Endothelial cell of umbilical vein (primary cell): ENCODE data around the gene SOX15. TPM values are rescaled to one million over a fixed set of nuclear protein-coding genes. Genes with fewer than 3 reads are reported as not detected.

Experiments
- BruUV-seq: library from RNA; stranded (reverse); fragments of 400-500 nt; replicated peaks from 2 replicates; lab custom pipeline; 2021; lab: Mats Ljungman, UMichigan
- CTCF ChIA-PET: fragments of 300-600, 350-600 bp; sonication (Branson Sonifier 250); formaldehyde crosslinking; loops from one replicate; lab custom pipeline; 2021; ENCODE audit warnings: antibody characterized with exemption, inconsistent platforms; lab: Charles Lee
- POLR2A ChIA-PET: fragments of 300-600, 350-600 bp; sonication (Branson Sonifier 250); formaldehyde crosslinking; loops from one replicate; lab custom pipeline; 2021; ENCODE audit warnings: antibody characterized with exemption, inconsistent platforms; lab: Charles Lee
- DNase-seq: peaks from one replicate; pipeline ENCODE4 v3.0.0-alpha.2; 2011; ENCODE audit warnings: low read depth, low spot score
- FAIRE-seq: peaks from 2 replicates; lab custom pipeline; 2011; peaks lifted over from hg19 to GRCh38; lab: Jason Lieb, UNC
- H2AFZ ChIP-seq: 2 replicates; pipeline ENCODE4 v1.6.0; 2012; ENCODE audit warnings: low read depth, low read length, control low read depth, inconsistent platforms
- H3K27ac ChIP-seq: 2 replicates; pipeline ENCODE4 v1.5.1; 2011; ENCODE audit warnings: low read depth, mild to moderate bottlenecking, control low read depth, low read length, moderate library complexity; ENCODE audit not compliant: insufficient read depth
- H3K27me3 ChIP-seq, 2 experiments: 2 replicates each; pipeline versions ENCODE4 v1.6.0 to v1.6.1; 2011; ENCODE audit warnings: low read length in 2 of 2, mixed read lengths in 1 of 2; ENCODE audit not compliant: control insufficient read depth in 2 of 2, insufficient read depth in 2 of 2
- H3K36me3 ChIP-seq, 2 experiments: 2 replicates in 1 of 2; 3 replicates in 1 of 2; pipeline ENCODE4 v1.5.1; 2011; ENCODE audit warnings: low read length in 2 of 2, mild to moderate bottlenecking in 1 of 2, moderate library complexity in 1 of 2; ENCODE audit not compliant: control insufficient read depth in 2 of 2, insufficient read depth in 2 of 2; ENCODE audit errors: extremely low read depth in 1 of 2
- H3K4me1 ChIP-seq: 3 replicates; pipeline ENCODE4 v1.5.1; 2011; ENCODE audit warnings: mild to moderate bottlenecking, low read length; ENCODE audit not compliant: control insufficient read depth, insufficient read depth; ENCODE audit errors: extremely low read depth
- H3K4me2 ChIP-seq: 2 replicates; pipeline ENCODE4 v1.6.1; 2011; ENCODE audit warnings: low read length, control low read depth, mixed read lengths; ENCODE audit not compliant: insufficient read depth
- H3K4me3 ChIP-seq, 3 experiments: fragments of 200-600 bp in 1 of 3; sonication (generic), shearing (Covaris generic) in 1 of 3; replicated peaks in 1 of 3; 2 replicates each; pipeline ENCODE4 v1.5.1; 2011 to 2016; ENCODE audit warnings: control low read depth in 3 of 3, low read length in 3 of 3, mild to moderate bottlenecking in 2 of 3, inconsistent platforms in 1 of 3, low read depth in 1 of 3, moderate library complexity in 1 of 3; ENCODE audit not compliant: insufficient read depth in 1 of 3
- H3K79me2 ChIP-seq: 2 replicates; pipeline ENCODE4 v1.6.0; 2012; ENCODE audit warnings: low read length, inconsistent platforms; ENCODE audit not compliant: control insufficient read depth, insufficient read depth
- H3K9ac ChIP-seq: replicated peaks from 2 replicates; pipeline ENCODE3; 2011; ENCODE audit warnings: low read length, control low read depth; ENCODE audit not compliant: insufficient read depth; ENCODE audit errors: extremely low read depth
- H3K9me1 ChIP-seq: replicated peaks from 3 replicates; pipeline ENCODE4 v1.6.0; 2011; ENCODE audit warnings: mild to moderate bottlenecking, low read length; ENCODE audit not compliant: control insufficient read depth, insufficient read depth; ENCODE audit errors: extremely low read depth
- H3K9me3 ChIP-seq: replicated peaks from 2 replicates; pipeline ENCODE4 v1.5.1; 2012; ENCODE audit warnings: low read length, inconsistent platforms; ENCODE audit not compliant: control insufficient read depth, insufficient read depth
- H4K20me1 ChIP-seq: replicated peaks from 2 replicates; pipeline ENCODE3; 2011; ENCODE audit warnings: mild to moderate bottlenecking, low read length; ENCODE audit not compliant: control insufficient read depth, insufficient read depth; ENCODE audit errors: extremely low read depth
- CTCF ChIP-seq, 2 donors: IDR thresholded peaks; 1 replicate in 1 of 2; 2 replicates in 1 of 2; pipeline ENCODE4 v1.5.1; 2011; ENCODE audit warnings: low read length in 2 of 2, mild to moderate bottlenecking in 2 of 2, moderate library complexity in 2 of 2, control low read depth in 1 of 2, inconsistent platforms in 1 of 2, low read depth in 1 of 2; ENCODE audit not compliant: insufficient read depth in 1 of 2; ENCODE audit errors: extremely low read depth in 1 of 2
- EZH2 ChIP-seq: IDR thresholded peaks from 2 replicates; pipeline ENCODE4 v1.6.1; 2012; ENCODE audit warnings: borderline replicate concordance, low read depth, mild to moderate bottlenecking, moderate library complexity, low read length, inconsistent platforms; ENCODE audit not compliant: severe bottlenecking
- FOS ChIP-seq: IDR thresholded peaks from 2 replicates; pipeline ENCODE4 v1.6.1; 2011; ENCODE audit warnings: mild to moderate bottlenecking, low read length, moderate library complexity, borderline replicate concordance; ENCODE audit not compliant: insufficient read depth
- GATA2 ChIP-seq: IDR thresholded peaks from 2 replicates; pipeline ENCODE4 v1.7.0; 2011; ENCODE audit warnings: low read depth, mild to moderate bottlenecking, moderate library complexity, mixed read lengths, low read length; ENCODE audit not compliant: insufficient read length, insufficient read depth
- JUN ChIP-seq: IDR thresholded peaks from 2 replicates; pipeline ENCODE4 v1.6.1; 2011; ENCODE audit warnings: borderline replicate concordance, low read depth; ENCODE audit not compliant: insufficient read length, insufficient read depth
- MAX ChIP-seq: IDR thresholded peaks from 2 replicates; pipeline ENCODE4 v1.6.1; 2011; ENCODE audit not compliant: insufficient read depth, insufficient read length
- MYC ChIP-seq: IDR thresholded peaks from one replicate; pipeline ENCODE4 v1.6.1; 2011; ENCODE audit warnings: mild to moderate bottlenecking, low read depth, low read length
- POLR2A ChIP-seq: IDR thresholded peaks from 2 replicates; pipeline ENCODE4 v1.6.1; 2012; ENCODE audit warnings: low read depth, mild to moderate bottlenecking, control low read depth, low read length
- POLR2AphosphoS5 ChIP-seq: IDR thresholded peaks from 2 replicates; pipeline ENCODE4 v1.6.1; 2012; ENCODE audit warnings: low read depth, mild to moderate bottlenecking, control low read depth, low read length, moderate library complexity; ENCODE audit not compliant: insufficient read depth
- dilution Hi-C: fragments of 300-500 bp; cut with MboI; formaldehyde crosslinking; loops from one replicate; pipeline ENCODE4 v1.15.0; 2019; ENCODE audit warnings: low sequenced_read_pairs; ENCODE audit not compliant: extremely low pct_ligation_motif_present
- intact Hi-C: fragments of 100-400 bp; cut with micrococcal nuclease; formaldehyde crosslinking; loops from one replicate; pipeline ENCODE4 v1.10.0; 2022
- polyA plus RNA-seq, 4 experiments: library from polyadenylated mRNA; depleted of rRNA in 3 of 4; stranded (reverse) in 3 of 4; unstranded in 1 of 4; fragments of >200 nt; gene quantifications; 2 replicates each; pipeline versions ENCODE4 v1.2.1 to v1.2.3, GENCODE V29; 2011 to 2012; ENCODE audit warnings: missing spikeins in 1 of 4
- total RNA-seq: library from RNA; stranded (reverse); gene quantifications from 2 replicates; pipeline ENCODE4 v1.2.3, GENCODE V29; 2021

The SOX15 gene
- total and polyA plus RNA-seq, 2 donors (not counting 3 experiments of a cell fraction or from before 2014, with no cell fraction given): 0.26 to 0.46 TPM

- Histone ChIP-seq H3K27me3 (no peaks in the 10 kb centered on the region), H3K79me2 (no peaks in the 10 kb centered on the region), H4K20me1 (no peaks in the 10 kb centered on the region), H3K4me1 (peaks cover 25% of the 10 kb centered on the region), H3K9me1 (no peaks in the 10 kb centered on the region), H3K36me3 (no peaks in the 10 kb centered on the region), H3K4me2 (no peak overlapping the region), H2AFZ (no peak overlapping the region), H3K9me3 (no peaks in the 10 kb centered on the region), H3K9ac (no peak overlapping the region), H3K27ac (no peak overlapping the region), H3K4me3 (no peak overlapping the region)
- FAIRE-seq (no peak), DNase-seq (no peak)
- ChIA-PET POLR2A (no interaction called here), CTCF (interaction anchor here (2.0 to 6.7 kb wide), 3 partner anchors 33 to 41 kb away, joined by 5 to 314 read pairs (median 14); partner anchors contain the start of gene SOX15)
- no peak for TF ChIP-seq GATA2
- TF ChIP-seq CTCF (IDR thresholded peaks at IDR 0.05; ENCODE audit: extremely low read depth in 1 of 2, insufficient read depth in 1 of 2, low read depth in 1 of 2, low read length in 2 of 2): no peak
- no peak for TF ChIP-seq POLR2A
- no peak for TF ChIP-seq MAX
- no peak for TF ChIP-seq MYC
- no peak for TF ChIP-seq JUN
- TF ChIP-seq EZH2: no peak
- TF ChIP-seq POLR2AphosphoS5: no peak
- no peak for TF ChIP-seq FOS
- dilution Hi-C loops (no loop called here), intact Hi-C loops (no loop called here)
- no TSS peak for BruUV-seq
Measured at GRCh38 chr17:7556627-7557026, 33.3 kb downstream of the SOX15 start.
